Brain microvascular endothelial cell (primary cell): Measurements from ENCODE around the gene C4BPB.

ENCODE experiments used
- DNase-seq: peaks from one replicate; pipeline ENCODE4 v3.0.0-alpha.2; 2020
- H3K27ac ChIP-seq: fragments of 250-450 bp; sonication (Bioruptor Pico); 2 replicates; pipeline ENCODE4 v1.5.1; 2020; ENCODE audit warnings: mild to moderate bottlenecking, moderate library complexity
- H3K27me3 ChIP-seq: fragments of 250-450 bp; sonication (Bioruptor Pico); replicated peaks from 2 replicates; pipeline ENCODE4 v1.5.1; 2020; ENCODE audit warnings: mild to moderate bottlenecking
- H3K36me3 ChIP-seq: fragments of 250-450 bp; sonication (Bioruptor Pico); replicated peaks from 2 replicates; pipeline ENCODE4 v1.5.1; 2020; ENCODE audit warnings: mild to moderate bottlenecking
- H3K4me3 ChIP-seq: 2 replicates; pipeline ENCODE4 v1.5.1; 2011; ENCODE audit warnings: low read depth, mild to moderate bottlenecking, control low read depth, low read length, moderate library complexity
- in situ Hi-C: cut with HindIII; loops from 2 replicates; pipeline ENCODE4 v1.10.0; 2017; ENCODE audit warnings: low sequenced_read_pairs, low pct_ligation_motif_present
- TF ChIP-seq, protein P1 (sequence below): IDR thresholded peaks from 2 replicates; pipeline ENCODE4 v1.5.1; 2011; ENCODE audit warnings: low read depth, mild to moderate bottlenecking, moderate library complexity, low read length, control low read depth, inconsistent platforms; ENCODE audit errors: missing control alignments

Gene C4BPB

DNA sequence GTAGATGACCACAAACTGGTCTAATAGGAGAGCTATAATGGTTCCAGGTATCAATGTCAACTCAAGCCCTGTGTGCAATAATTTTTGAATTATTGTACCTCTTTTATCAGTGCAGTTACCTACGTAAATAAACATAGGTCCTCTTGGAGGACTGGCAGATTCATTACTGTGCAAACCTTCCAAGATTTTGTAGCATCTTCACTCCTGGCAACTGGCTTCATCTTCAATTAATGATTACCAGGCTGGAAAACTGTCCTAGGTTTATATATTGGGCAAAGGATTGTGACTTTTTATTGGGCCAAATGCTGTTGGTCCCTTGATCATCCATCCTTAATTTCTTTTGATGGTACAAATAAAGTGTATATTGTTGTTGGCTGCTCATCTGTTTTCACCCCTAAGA, 51.0 kb downstream of the C4BPB start:
- no peak overlapping the region for H3K27ac ChIP-seq

DNA sequence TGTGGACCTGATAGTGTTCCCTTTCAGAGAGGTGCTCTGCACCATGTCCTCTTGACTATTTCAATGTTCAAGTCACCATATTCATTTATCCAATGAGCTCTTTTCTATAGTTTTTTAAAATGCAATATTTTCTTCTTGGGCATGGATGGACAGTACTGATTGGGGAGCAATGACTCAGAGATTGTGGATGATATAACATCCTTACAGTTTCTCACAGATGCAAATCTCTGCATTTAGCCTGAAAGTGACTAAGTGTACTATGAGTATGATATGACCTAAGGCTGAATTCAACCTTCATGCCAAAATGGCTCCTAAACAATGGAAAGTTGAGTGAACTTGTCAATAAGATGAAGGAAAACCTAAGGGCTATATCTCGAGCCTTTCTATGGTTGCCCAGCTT, 51.9 kb downstream of the C4BPB start:
- TF ChIP-seq, protein P1, sequence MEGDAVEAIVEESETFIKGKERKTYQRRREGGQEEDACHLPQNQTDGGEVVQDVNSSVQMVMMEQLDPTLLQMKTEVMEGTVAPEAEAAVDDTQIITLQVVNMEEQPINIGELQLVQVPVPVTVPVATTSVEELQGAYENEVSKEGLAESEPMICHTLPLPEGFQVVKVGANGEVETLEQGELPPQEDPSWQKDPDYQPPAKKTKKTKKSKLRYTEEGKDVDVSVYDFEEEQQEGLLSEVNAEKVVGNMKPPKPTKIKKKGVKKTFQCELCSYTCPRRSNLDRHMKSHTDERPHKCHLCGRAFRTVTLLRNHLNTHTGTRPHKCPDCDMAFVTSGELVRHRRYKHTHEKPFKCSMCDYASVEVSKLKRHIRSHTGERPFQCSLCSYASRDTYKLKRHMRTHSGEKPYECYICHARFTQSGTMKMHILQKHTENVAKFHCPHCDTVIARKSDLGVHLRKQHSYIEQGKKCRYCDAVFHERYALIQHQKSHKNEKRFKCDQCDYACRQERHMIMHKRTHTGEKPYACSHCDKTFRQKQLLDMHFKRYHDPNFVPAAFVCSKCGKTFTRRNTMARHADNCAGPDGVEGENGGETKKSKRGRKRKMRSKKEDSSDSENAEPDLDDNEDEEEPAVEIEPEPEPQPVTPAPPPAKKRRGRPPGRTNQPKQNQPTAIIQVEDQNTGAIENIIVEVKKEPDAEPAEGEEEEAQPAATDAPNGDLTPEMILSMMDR = no peak
- Histone ChIP-seq H3K4me3 (no peak overlapping the region), H3K36me3 (no peaks in the 10 kb centered on the region), H3K27ac (no peak overlapping the region), H3K27me3 (no peaks in the 10 kb centered on the region)
- DNase-seq = peak; percentile 9
- in situ Hi-C loops = no loop called here

More for the DNA sequence above, 51.0 kb downstream of the C4BPB start:
- in situ Hi-C loops = no loop called here
- Histone ChIP-seq H3K4me3 (no peak overlapping the region), H3K36me3 (no peaks in the 10 kb centered on the region), H3K27me3 (no peaks in the 10 kb centered on the region)
- no peak for DNase-seq
- TF ChIP-seq, protein P1 = no peak

DNA sequence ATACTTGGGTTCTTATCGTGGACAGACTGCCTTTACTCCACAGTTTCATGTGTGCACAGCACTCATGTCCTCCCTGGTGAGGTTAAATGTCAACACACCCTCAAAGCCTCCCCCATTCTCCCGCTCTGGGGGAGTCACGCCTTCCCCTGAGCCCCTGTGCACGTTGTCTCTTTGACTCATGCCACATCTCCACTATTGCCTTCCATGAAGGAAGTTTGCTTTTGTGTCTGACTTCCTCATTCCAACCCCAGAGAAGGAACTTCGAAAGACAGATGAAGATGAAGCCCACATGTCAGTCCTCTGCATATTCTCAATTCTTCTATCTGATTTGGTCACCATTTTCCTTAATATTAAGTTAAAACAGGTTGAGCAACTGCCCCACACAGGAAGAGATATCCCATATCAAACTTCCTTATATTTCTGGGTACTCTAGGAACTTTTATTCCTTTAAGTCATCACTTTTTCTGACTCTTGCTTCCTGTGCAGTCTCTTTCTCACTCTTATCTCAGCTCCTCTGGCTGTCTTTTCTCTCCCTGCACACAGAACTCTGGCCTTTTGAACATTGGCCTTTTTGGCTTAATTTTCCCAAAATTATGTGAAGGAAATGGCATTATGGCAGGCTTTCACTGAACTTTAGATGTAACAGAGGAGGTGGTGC, 56.9 kb downstream of the C4BPB start:
- H3K4me3 ChIP-seq = no peak overlapping the region
- H3K36me3 ChIP-seq = no peaks in the 10 kb centered on the region
- H3K27me3 ChIP-seq = no peaks in the 10 kb centered on the region
- in situ Hi-C loops = no loop called here
- DNase-seq = no peak
- TF ChIP-seq, protein P1 = no peak
- H3K27ac ChIP-seq = no peak overlapping the region
